GM04503 (cell line): ENCODE data around the gene MOSMO.
"Not testable (repeated sequence)": the region's sequence is repeated elsewhere in the genome, so short reads cannot be mapped to it uniquely, and the experiment has no call there.

Source experiments
- DNase-seq: peaks from one replicate; pipeline ENCODE4 v3.0.0-alpha.2; 2012; ENCODE audit warnings: low read depth

Gene MOSMO

DNA sequence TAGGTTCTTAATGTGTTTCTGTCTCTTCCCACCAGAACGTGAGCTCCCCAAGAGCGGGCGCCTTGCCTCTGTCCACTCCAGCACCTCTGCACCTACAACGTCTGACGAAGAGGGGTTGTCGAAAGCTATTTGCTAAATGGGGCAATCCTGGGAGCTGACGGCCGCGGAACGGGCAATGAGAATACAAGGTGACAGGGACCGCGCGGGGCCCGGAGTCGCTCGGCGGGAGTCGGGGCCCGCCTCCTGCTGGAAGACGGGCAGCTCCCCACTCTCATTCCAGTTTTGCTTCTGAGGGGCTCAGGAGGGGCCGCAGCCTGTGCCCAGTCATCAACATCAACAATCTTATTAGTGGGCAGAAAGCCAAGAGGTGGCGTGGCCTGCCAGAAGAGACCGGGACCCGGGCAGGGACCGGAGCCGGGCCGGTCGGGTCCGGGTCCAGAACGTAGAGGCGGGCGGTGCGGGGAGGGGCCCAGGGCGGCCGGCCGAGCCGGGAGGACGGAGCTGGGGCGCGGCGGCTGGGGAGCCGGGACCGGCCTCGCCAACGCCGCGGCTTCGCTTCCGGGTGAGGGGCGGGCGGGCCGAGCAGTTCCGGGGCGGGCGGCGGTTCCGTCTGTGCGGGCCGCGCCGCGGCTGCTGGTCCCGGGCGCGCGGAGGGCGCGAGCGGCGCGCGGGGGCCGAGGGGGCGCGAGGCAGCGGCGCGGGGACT, at the start of gene MOSMO:
MOSMO (plus strand) TSS at position 603 of the 706 bp plus-strand sequence. CDS start 191 bp downstream, outside the sequence.
- DNase-seq = no peak

- DNase-seq = no peak
Measured at GRCh38 chr16:21959050-21959449, 48.9 kb upstream of the MOSMO start.

DNA sequence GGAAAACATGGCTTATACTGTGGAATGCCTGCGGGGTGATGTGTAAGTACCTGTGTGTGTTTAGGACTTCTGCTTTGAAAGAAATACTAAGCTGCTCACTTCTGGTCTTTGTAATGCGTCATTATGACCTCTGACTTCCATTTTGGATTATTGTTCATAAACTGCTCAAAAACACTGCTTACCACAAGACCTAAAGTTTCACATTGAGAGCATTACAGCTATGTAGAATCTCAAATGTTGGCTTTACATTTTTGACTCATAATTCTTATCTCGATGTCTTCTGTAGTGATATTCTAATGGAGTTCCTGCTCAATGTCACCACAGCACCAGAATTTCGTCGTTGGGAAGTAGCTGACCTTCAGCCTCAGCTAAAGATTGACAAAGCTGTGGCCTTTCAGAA, 45.4 kb upstream of the MOSMO start:
- no peak for DNase-seq

- DNase-seq = no peak
Measured at GRCh38 chr16:21963887-21964286, 44.0 kb upstream of the MOSMO start.

DNA sequence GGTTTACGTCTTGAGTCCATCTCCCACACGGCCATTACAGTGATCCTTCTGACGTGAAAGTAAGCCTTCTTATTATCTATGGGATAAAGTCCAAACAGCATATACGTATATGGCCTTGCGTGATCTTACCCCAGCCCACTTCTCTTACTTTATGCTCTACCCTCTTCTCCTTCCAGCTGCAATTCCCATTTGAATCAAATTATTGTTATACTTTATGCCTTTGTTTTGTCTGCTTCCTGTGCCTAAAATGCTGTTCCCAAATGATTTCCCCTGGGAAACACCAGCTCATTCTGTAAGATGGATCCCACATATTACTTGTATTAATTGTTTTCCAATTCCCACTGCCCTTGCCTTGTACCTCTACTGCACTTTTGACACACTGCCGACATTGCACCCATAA, 43.6 kb upstream of the MOSMO start:
- no peak for DNase-seq

- DNase-seq = no peak
Measured at GRCh38 chr16:21971856-21972255, 36.1 kb upstream of the MOSMO start.

DNA sequence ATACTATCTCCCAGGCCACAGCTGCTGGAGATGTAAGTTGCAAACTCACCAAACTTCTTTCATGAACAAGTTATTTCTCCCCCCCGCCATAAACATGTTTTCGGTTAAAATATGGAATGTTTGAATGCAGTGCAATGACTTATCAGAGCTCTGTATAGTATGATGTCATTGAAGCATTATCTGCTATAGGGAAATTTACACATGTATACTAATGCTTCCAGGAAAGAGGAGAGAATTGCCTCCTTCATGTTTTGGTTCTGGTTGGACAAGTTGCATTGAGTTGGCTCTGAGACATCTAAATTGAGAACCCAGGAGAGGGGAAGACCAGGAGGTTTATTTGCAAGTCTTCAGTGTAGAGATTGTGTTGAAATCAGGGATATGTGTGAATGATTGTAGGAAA, 34.0 kb upstream of the MOSMO start:
- DNase-seq = no peak

- no peak for DNase-seq
Measured at GRCh38 chr16:21980032-21980431, 27.9 kb upstream of the MOSMO start.

- DNase-seq = no peak
Measured at GRCh38 chr16:21982108-21982507, 25.8 kb upstream of the MOSMO start.

GRCh38 chr16:21984062-21984461, 23.8 kb upstream of the MOSMO start:
- DNase-seq = no peak

- no peak for DNase-seq
Measured at GRCh38 chr16:21985524-21985923, 22.4 kb upstream of the MOSMO start.

GRCh38 chr16:21986692-21987246, 21.1 kb upstream of the MOSMO start:
- no peak for DNase-seq

GRCh38 chr16:21987498-21987897, 20.4 kb upstream of the MOSMO start:
- DNase-seq = no peak

- DNase-seq = no peak
Measured at GRCh38 chr16:21989133-21989532, 18.8 kb upstream of the MOSMO start.

- no peak for DNase-seq
Measured at GRCh38 chr16:21989751-21990150, 18.2 kb upstream of the MOSMO start.

- DNase-seq = no peak
Measured at GRCh38 chr16:21990381-21990944, 17.4 kb upstream of the MOSMO start.

GRCh38 chr16:21991621-21992020, 16.3 kb upstream of the MOSMO start:
- DNase-seq = no peak

- no peak for DNase-seq
Measured at GRCh38 chr16:21994856-21995465, 12.9 kb upstream of the MOSMO start.

GRCh38 chr16:21996923-21997696, 10.8 kb upstream of the MOSMO start:
- DNase-seq = no peak

DNA sequence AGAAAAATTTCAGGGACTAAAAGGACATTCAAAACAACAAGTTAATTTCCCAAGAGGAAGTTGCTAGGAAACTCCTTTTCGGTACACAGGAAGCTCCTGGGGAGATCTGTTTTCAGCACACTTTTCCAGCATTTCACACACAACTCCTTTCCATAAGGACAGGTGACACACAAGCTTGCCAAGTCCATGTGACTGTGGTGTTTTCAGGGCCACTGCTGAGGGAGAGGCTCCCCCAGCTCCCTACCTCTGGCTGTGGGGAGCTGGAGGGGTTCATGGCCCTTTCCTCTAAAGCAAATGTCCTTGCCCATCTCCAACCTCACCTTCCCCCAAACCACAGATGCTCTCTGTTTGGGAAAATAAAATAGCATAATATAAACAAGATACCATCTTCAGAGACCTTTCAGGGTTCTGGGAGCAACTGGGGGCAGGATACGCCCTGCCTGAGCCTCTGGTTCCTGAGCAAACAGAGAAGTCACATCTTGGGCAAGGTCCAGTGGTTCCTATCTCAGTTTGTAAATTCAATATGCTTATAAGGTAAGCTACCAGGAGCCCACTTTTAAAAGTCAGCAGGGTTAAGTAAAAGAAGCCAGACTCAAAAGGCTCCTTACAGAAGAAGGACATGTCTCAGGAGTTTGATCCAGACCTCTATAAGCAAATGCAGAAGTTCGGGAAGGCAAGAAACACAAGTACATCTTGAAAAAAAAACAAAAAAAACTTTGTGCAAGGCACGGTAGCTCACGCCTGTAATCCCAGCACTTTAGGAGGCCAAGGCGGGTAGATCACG, 10.0 kb upstream of the MOSMO start:
- DNase-seq = no peak

DNA sequence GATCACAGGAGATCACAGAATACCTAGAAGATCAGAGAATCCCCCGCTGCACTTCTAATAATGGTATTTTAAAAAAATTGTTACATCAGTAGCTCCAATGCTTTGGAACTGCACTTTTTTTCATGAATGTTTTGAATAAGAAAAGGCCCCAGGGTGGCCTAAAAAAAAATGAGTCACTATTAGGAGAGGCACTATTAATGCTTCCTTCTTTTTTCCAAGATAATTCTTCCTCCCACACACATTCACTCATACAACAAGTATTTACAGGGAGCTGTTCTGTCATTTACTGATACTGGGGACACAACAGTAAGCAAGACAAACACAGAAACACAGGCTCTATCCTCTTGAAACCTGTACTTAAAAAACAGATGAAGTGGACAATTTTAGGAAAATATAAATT, 6.3 kb upstream of the MOSMO start:
- DNase-seq = no peak

DNA sequence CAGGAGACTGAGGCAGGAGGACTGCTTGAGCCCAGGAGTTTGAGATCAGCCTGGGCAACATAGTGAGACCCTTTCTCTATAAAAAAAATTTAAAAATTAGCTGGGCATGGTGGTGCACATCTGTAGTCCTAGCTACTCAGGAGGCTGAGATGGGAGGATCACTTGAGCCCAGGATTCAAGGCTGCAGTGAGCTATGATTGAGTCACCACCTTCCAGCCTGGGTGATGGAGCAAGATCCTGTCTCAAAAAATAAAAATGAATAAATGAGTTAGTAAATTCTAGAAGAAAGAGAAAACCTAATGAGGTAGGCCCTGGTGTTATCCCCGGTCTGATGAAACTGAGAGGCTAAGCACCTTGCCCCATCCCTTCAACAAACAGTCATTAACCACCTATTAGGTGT, 5.9 kb upstream of the MOSMO start:
- DNase-seq = not testable (repeated sequence)
